Activated CD4-positive, alpha-beta memory T cell treated with anti-CD3 and anti-CD28 coated beads, Interleukin-2, amount 10 ng/mL, durations not matched to agents 7 days and 5 days (primary cell): Measurements from ENCODE around the gene LGALSL. TPM values are rescaled to one million over a fixed set of nuclear protein-coding genes. Genes with fewer than 3 reads are reported as not detected.
A peak's percentile ranks its signal among the peaks of the same experiment; 100 is the strongest.

ENCODE experiments used
- CTCF ChIA-PET: fragments of 350-600 bp; sonication (Branson Sonifier 250); formaldehyde crosslinking; loops from one replicate; lab custom pipeline; 2021; ENCODE audit warnings: antibody characterized with exemption, inconsistent platforms; lab: Charles Lee
- POLR2A ChIA-PET: fragments of 350-600 bp; sonication (Branson Sonifier 250); formaldehyde crosslinking; loops from one replicate; lab custom pipeline; 2021; ENCODE audit warnings: antibody characterized with exemption; lab: Charles Lee
- DNase-seq: peaks from one replicate; pipeline ENCODE4 v3.0.0-alpha.2; 2020
- H3K27ac Mint-ChIP-seq: one replicate; pipeline ENCODE4 v1.8.0; 2021; ENCODE audit warnings: mild to moderate bottlenecking, mixed read lengths
- H3K27me3 Mint-ChIP-seq: one replicate; pipeline ENCODE4 v1.8.0; 2021; ENCODE audit warnings: mixed read lengths
- H3K36me3 Mint-ChIP-seq: one replicate; pipeline ENCODE4 v1.8.0; 2021; ENCODE audit warnings: low read depth, mixed read lengths
- H3K4me1 Mint-ChIP-seq: one replicate; pipeline ENCODE4 v1.8.0; 2021; ENCODE audit warnings: mixed read lengths
- H3K4me3 Mint-ChIP-seq: one replicate; pipeline ENCODE4 v1.8.0; 2021; ENCODE audit warnings: mild to moderate bottlenecking, mixed read lengths
- H3K9me3 Mint-ChIP-seq: one replicate; pipeline ENCODE4 v1.8.0; 2021; ENCODE audit warnings: mixed read lengths
- total RNA-seq, 2 experiments: library from RNA; stranded (reverse); gene quantifications; one replicate each; pipeline ENCODE4 v1.2.3, GENCODE V29; 2021

The LGALSL gene
- 1 to 10 TPM; 2.1 to 2.6 TPM for total RNA-seq

- H3K4me3 Mint-ChIP-seq, result peak within 1 kb of the TSS; percentile 74
- H3K4me1 Mint-ChIP-seq, result peaks cover 10% of the 10 kb centered on the region
- no peaks in the 10 kb centered on the region for H3K36me3 Mint-ChIP-seq
- H3K27ac Mint-ChIP-seq, result no peak within 1 kb of the TSS
- ChIA-PET POLR2A (interaction anchor here (1.5 kb wide), 1 partner anchor 29 kb away, joined by 3 read pairs; no protein-coding TSS in a partner anchor), CTCF (interaction anchor here (2.3 kb wide), 1 partner anchor 123 kb away, joined by 8 read pairs; no protein-coding TSS in a partner anchor)
- H3K9me3 Mint-ChIP-seq, result no peaks in the 10 kb centered on the region
- DNase-seq, result peak; percentile 40
- peaks cover 33% of the 10 kb centered on the region for H3K27me3 Mint-ChIP-seq
Observed at GRCh38 chr2:64453770-64454385, at the start of gene LGALSL. TSS of gene LGALSL (plus strand) at chr2:64454162. CDS start at chr2:64454546, 384 bp downstream.

- Mint-ChIP-seq H3K27ac (no peak overlapping the region), H3K9me3 (no peaks in the 10 kb centered on the region), H3K4me3 (no peak overlapping the region), H3K27me3 (peaks cover 20% of the 10 kb centered on the region), H3K36me3 (no peaks in the 10 kb centered on the region), H3K4me1 (no peaks in the 10 kb centered on the region)
- CTCF ChIA-PET, result no interaction called here
- no peak for DNase-seq
- POLR2A ChIA-PET, result no interaction called here
Observed at GRCh38 chr2:64404743-64405142, 49.2 kb upstream of the LGALSL start.

- Mint-ChIP-seq H3K27me3 (peaks cover 17% of the 10 kb centered on the region), H3K27ac (no peak overlapping the region), H3K9me3 (no peaks in the 10 kb centered on the region), H3K4me1 (no peaks in the 10 kb centered on the region), H3K36me3 (no peaks in the 10 kb centered on the region), H3K4me3 (no peak overlapping the region)
- ChIA-PET CTCF (no interaction called here), POLR2A (no interaction called here)
- DNase-seq, result no peak
Observed at GRCh38 chr2:64405581-64406406, 48.2 kb upstream of the LGALSL start.

DNA sequence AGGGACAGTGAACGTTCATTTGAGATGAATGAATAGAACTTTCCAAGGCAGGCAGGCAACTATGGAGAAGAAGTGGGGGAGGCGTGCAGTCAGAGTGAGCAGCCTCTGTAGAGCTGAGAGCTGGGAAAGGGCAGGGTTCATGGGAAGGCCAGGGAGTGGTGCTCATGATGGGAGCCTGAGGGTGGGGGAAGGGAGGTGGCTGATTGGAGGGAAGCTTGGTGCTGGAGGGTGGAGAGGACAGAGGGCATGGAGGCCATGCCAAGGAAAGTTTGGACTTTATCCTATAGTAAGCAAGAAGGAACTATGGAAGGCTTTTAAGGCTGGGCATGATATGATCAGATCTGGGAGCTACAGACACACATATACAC lies 47.6 kb upstream of the LGALSL start:
- Mint-ChIP-seq H3K9me3 (no peaks in the 10 kb centered on the region), H3K36me3 (no peaks in the 10 kb centered on the region), H3K27ac (no peak overlapping the region), H3K4me3 (no peak overlapping the region), H3K27me3 (peaks cover 14% of the 10 kb centered on the region), H3K4me1 (no peaks in the 10 kb centered on the region)
- ChIA-PET POLR2A (no interaction called here), CTCF (no interaction called here)
- no peak for DNase-seq

- Mint-ChIP-seq H3K9me3 (no peaks in the 10 kb centered on the region), H3K4me3 (no peak overlapping the region), H3K36me3 (no peaks in the 10 kb centered on the region), H3K4me1 (no peaks in the 10 kb centered on the region), H3K27ac (no peak overlapping the region), H3K27me3 (peaks cover 14% of the 10 kb centered on the region)
- DNase-seq, result no peak
- ChIA-PET POLR2A (no interaction called here), CTCF (no interaction called here)
Observed at GRCh38 chr2:64408031-64408430, 45.9 kb upstream of the LGALSL start.

DNA sequence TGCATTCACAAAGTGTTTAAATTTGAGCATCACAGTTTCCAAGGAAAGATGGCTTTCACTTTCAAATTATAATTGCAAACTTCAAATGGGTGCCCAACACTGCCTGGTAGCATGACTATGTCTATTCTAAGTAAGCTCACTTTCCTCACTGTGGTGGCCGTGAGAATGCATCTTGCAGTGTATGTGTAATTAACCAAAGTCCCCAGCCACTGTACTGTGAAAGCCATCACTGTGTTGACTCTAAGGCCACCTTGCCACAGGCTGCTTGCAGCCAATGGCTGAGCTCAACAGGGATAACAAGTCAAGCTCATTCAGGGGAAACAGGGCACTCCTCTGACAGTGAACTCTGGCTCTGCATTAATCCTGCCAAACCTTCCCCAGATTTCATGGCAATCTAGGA lies 43.3 kb upstream of the LGALSL start:
- Mint-ChIP-seq H3K36me3 (no peaks in the 10 kb centered on the region), H3K9me3 (no peaks in the 10 kb centered on the region), H3K27me3 (peaks cover 14% of the 10 kb centered on the region), H3K4me1 (no peaks in the 10 kb centered on the region), H3K4me3 (no peak overlapping the region), H3K27ac (no peak overlapping the region)
- CTCF ChIA-PET, result no interaction called here
- no peak for DNase-seq
- POLR2A ChIA-PET, result no interaction called here

DNA sequence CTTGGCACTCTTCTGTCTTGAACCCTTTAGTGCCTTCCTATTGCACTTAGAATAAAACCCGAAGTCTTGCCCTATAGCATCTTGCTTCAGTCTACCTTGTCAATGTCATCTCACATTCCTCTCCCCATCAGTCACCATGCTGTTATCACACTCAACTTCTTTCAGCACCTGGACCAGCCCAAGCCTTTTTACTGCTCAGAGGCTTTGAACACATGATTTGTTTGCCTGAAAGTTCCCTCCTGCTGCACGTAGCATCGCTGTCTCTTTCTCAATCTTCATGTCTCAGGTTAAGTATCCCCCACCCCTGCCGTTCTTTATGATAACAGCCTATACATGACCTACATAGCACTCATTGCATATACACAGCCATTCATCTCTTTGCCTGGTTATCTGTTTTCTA lies 41.3 kb upstream of the LGALSL start:
- H3K27ac Mint-ChIP-seq, result no peak overlapping the region
- no peaks in the 10 kb centered on the region for H3K36me3 Mint-ChIP-seq
- peaks cover 10% of the 10 kb centered on the region for H3K27me3 Mint-ChIP-seq
- POLR2A ChIA-PET, result interaction anchor here (1.4 kb wide), 1 partner anchor 52 kb away, joined by 3 read pairs; no protein-coding TSS in a partner anchor
- no peaks in the 10 kb centered on the region for H3K9me3 Mint-ChIP-seq
- no peak for DNase-seq
- H3K4me3 Mint-ChIP-seq, result no peak overlapping the region
- CTCF ChIA-PET, result no interaction called here
- no peaks in the 10 kb centered on the region for H3K4me1 Mint-ChIP-seq

DNA sequence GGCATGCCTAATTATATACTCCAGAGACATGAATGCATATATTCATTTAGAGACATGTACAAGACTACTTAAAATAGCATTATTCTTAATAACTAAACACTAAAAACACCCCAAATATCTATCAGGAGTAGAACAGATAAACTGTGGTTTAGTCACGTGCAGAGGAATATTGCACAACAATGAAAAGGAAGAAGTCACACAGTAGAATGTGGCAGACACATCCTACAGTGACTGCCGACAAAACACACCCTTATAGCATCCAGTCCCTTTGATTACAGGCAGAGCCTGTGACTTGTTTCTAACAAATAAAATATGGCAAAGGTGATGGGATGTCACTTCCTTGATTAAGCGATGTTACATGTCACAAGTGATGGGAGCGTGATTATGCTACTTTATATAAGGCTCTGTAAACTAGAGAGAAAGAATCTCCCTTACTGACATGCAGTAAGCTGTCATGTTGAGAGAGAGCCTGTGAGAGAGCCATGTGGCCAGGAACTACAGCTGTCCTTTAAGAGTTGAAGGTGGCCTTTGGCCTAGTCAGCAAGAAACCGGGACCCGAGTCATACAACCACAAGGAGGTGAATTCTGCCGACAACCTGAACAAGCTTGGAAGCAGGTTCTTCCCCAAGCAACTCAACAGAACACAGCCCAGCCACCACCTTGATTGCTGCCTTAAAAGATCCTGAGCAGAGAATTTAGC lies 39.1 kb upstream of the LGALSL start:
- CTCF ChIA-PET, result no interaction called here
- Mint-ChIP-seq H3K4me1 (no peaks in the 10 kb centered on the region), H3K27me3 (peaks cover 4% of the 10 kb centered on the region), H3K27ac (no peak overlapping the region), H3K9me3 (no peaks in the 10 kb centered on the region), H3K4me3 (no peak overlapping the region), H3K36me3 (no peaks in the 10 kb centered on the region)
- POLR2A ChIA-PET, result no interaction called here
- DNase-seq, result no peak

DNA sequence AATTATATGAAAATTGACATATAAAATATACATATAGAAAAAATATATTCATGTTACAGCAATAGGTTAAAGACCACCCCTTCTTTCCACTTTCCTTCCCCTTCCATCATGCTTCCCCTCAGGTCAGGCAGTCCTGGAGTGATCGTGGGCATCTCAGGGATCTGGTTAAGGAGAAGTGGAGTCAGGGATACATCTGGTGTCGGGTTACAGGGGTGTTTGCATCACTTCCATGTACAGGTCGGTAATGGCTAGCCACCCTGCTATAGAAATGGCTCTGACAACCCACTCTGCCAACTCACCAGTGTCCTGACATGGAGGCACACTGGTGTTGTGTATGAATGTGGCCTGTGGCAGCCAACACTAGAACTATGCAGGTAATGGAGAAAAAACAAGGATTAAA lies 36.3 kb upstream of the LGALSL start:
- Mint-ChIP-seq H3K4me3 (no peak overlapping the region), H3K4me1 (no peaks in the 10 kb centered on the region), H3K27ac (no peak overlapping the region), H3K36me3 (no peaks in the 10 kb centered on the region), H3K9me3 (no peaks in the 10 kb centered on the region), H3K27me3 (peaks cover 4% of the 10 kb centered on the region)
- ChIA-PET CTCF (interaction anchor here (1.3 kb wide), 1 partner anchor 46 kb away, joined by 3 read pairs; no protein-coding TSS in a partner anchor), POLR2A (interaction anchor here (1.2 kb wide), 1 partner anchor 33 kb away, joined by 3 read pairs; no protein-coding TSS in a partner anchor)
- DNase-seq, result no peak

- Mint-ChIP-seq H3K27ac (no peak overlapping the region), H3K36me3 (no peaks in the 10 kb centered on the region), H3K27me3 (peaks cover 5% of the 10 kb centered on the region), H3K4me3 (no peak overlapping the region), H3K9me3 (no peaks in the 10 kb centered on the region), H3K4me1 (no peaks in the 10 kb centered on the region)
- DNase-seq, result no peak
- CTCF ChIA-PET, result interaction anchor here (1.0 kb wide), 1 partner anchor 88 kb away, joined by 3 read pairs; no protein-coding TSS in a partner anchor
- POLR2A ChIA-PET, result no interaction called here
Observed at GRCh38 chr2:64419596-64420165, 34.3 kb upstream of the LGALSL start.

DNA sequence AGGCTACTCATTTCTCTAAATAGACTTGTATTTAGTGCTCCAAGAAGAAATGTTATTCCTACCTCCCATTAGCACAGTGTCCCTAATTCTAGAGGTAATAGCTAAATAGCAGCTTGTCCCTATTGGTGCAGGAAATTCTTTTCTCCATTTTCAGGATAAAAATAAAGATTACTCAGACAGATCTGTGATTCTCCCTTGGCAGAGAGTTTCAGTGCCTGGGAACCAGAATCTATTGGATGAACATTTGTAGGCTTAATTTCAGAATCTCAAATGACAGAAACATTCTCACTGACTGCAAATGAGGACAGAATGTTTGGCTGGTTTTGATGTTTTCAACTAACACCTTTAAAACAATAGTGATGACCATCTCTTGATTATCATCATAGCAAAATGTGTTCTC lies 33.3 kb upstream of the LGALSL start:
- Mint-ChIP-seq H3K27me3 (peaks cover 8% of the 10 kb centered on the region), H3K4me1 (no peaks in the 10 kb centered on the region), H3K36me3 (no peaks in the 10 kb centered on the region), H3K4me3 (no peak overlapping the region), H3K27ac (no peak overlapping the region), H3K9me3 (no peaks in the 10 kb centered on the region)
- ChIA-PET CTCF (no interaction called here), POLR2A (no interaction called here)
- DNase-seq, result no peak

GRCh38 chr2:64421201-64421600 lies 32.8 kb upstream of the LGALSL start:
- Mint-ChIP-seq H3K27ac (no peak overlapping the region), H3K4me1 (no peaks in the 10 kb centered on the region), H3K4me3 (no peak overlapping the region), H3K27me3 (peaks cover 11% of the 10 kb centered on the region), H3K36me3 (no peaks in the 10 kb centered on the region), H3K9me3 (no peaks in the 10 kb centered on the region)
- ChIA-PET CTCF (no interaction called here), POLR2A (no interaction called here)
- DNase-seq, result no peak

DNA sequence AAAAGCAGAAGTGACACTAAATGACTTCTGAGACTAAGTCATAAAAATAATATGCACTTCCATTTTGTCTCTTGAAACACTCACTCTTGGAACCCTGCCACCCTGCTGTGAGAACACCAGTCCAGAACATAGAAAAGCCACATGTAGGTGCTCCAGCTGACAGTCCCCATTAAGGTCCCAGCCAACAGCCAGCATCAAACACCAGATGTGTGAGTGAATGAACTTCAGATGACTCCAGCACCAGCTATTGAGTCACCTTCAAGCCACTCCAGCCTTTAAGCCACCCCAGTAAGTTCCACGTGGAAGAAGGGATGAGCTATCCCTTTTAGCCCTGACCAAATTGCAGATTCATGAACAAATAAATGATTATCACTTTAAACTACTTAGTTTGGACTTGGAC lies 31.5 kb upstream of the LGALSL start:
- no peak overlapping the region for H3K27ac Mint-ChIP-seq
- no peaks in the 10 kb centered on the region for H3K36me3 Mint-ChIP-seq
- no peaks in the 10 kb centered on the region for H3K4me1 Mint-ChIP-seq
- no peak overlapping the region for H3K4me3 Mint-ChIP-seq
- no peak for DNase-seq
- no peaks in the 10 kb centered on the region for H3K9me3 Mint-ChIP-seq
- POLR2A ChIA-PET, result no interaction called here
- peaks cover 8% of the 10 kb centered on the region for H3K27me3 Mint-ChIP-seq
- CTCF ChIA-PET, result no interaction called here
